Panc1 (cell line): ENCODE results near the gene FAM50A. TPM values are rescaled to one million over a fixed set of nuclear protein-coding genes. Genes with fewer than 3 reads are reported as not detected.

ENCODE experiments used
- ATAC-seq: fragments of 200-7000 bp; cut with Tn5 transposase; 2 replicates; pipeline ENCODE4 v1.9.1; 2020; ENCODE audit warnings: mild to moderate bottlenecking, moderate library complexity
- BruUV-seq: library from RNA; stranded (reverse); fragments of 400-500 nt; replicated peaks from 2 replicates; lab custom pipeline; 2021; lab: Mats Ljungman, UMichigan
- CTCF ChIA-PET: fragments of 300-600 bp; sonication (Branson Sonifier 250); formaldehyde crosslinking; loops from one replicate; lab custom pipeline; 2022; ENCODE audit warnings: antibody characterized with exemption; lab: Charles Lee
- POLR2A ChIA-PET: fragments of 300-600 bp; sonication (Branson Sonifier 250); formaldehyde crosslinking; loops from one replicate; lab custom pipeline; 2022; ENCODE audit warnings: antibody characterized with exemption; lab: Charles Lee
- DNase-seq: peaks from one replicate; pipeline ENCODE4 v3.0.0-alpha.2; 2010; ENCODE audit warnings: low read depth, low spot score
- H3K27ac ChIP-seq: 2 replicates; pipeline ENCODE4 v1.5.1; 2011; ENCODE audit warnings: mild to moderate bottlenecking, low read length, inconsistent platforms
- H3K27me3 ChIP-seq: fragments of 200-500 bp; sonication (Bioruptor generic); 2 replicates; pipeline ENCODE4 v1.6.0; 2014; ENCODE audit warnings: low read length, inconsistent platforms; ENCODE audit not compliant: control insufficient read depth, insufficient read depth
- H3K36me3 ChIP-seq: fragments of 200-500 bp; sonication (Bioruptor generic); 2 replicates; pipeline ENCODE4 v1.5.1; 2014; ENCODE audit warnings: inconsistent platforms, mild to moderate bottlenecking, low read length, moderate library complexity; ENCODE audit not compliant: control insufficient read depth, insufficient read depth
- H3K4me1 ChIP-seq: 2 replicates; pipeline ENCODE4 v1.5.1; 2011; ENCODE audit warnings: inconsistent platforms, mild to moderate bottlenecking, low read length, moderate library complexity; ENCODE audit not compliant: control insufficient read depth, insufficient read depth
- H3K4me3 ChIP-seq, 2 experiments: 2 replicates each; pipeline ENCODE4 v1.5.1; 2011 to 2012; ENCODE audit warnings: low read depth in 2 of 2, low read length in 2 of 2, mild to moderate bottlenecking in 2 of 2, inconsistent platforms in 1 of 2, moderate library complexity in 1 of 2
- H3K9me3 ChIP-seq: fragments of 200-500 bp; sonication (Bioruptor generic); 2 replicates; pipeline ENCODE4 v1.5.1; 2014; ENCODE audit warnings: low read depth, mild to moderate bottlenecking, inconsistent platforms, low read length, moderate library complexity; ENCODE audit not compliant: control insufficient read depth, insufficient read depth
- CTCF ChIP-seq: fragments of 450-650 bp; IDR thresholded peaks from 2 replicates; pipeline ENCODE4 v1.5.1; 2017; ENCODE audit warnings: mild to moderate bottlenecking
- POLR2AphosphoS5 ChIP-seq: IDR thresholded peaks from 2 replicates; pipeline ENCODE4 v1.6.1; 2012; ENCODE audit warnings: mild to moderate bottlenecking, low read depth, low read length, moderate library complexity
- REST ChIP-seq, 2 experiments: IDR thresholded peaks; 2 replicates each; pipeline ENCODE4 v1.6.1; 2011 to 2012; ENCODE audit warnings: low read depth in 2 of 2, control low read depth in 1 of 2, low read length in 1 of 2, mild to moderate bottlenecking in 1 of 2, moderate library complexity in 1 of 2; ENCODE audit not compliant: insufficient read depth in 1 of 2
- SIN3A ChIP-seq: IDR thresholded peaks from 2 replicates; pipeline ENCODE4 v1.6.1; 2012; ENCODE audit warnings: low read depth, mild to moderate bottlenecking, low read length, moderate library complexity, borderline replicate concordance; ENCODE audit not compliant: insufficient read depth
- TCF7L2 ChIP-seq: IDR thresholded peaks from 2 replicates; pipeline ENCODE4 v1.6.1; 2011; ENCODE audit warnings: mild to moderate bottlenecking, low read depth, low read length, inconsistent platforms
- in situ Hi-C: cut with HindIII; loops from 2 replicates; pipeline ENCODE4 v1.10.0; 2016; ENCODE audit warnings: low sequenced_read_pairs, low pct_unique_long_range_greater_than_20kb
- intact Hi-C: fragments of 100-400 bp; cut with micrococcal nuclease; formaldehyde crosslinking; loops from one replicate; pipeline ENCODE4 v1.10.0; 2022; ENCODE audit not compliant: unreplicated experiment
- total RNA-seq: library from RNA; stranded (reverse); gene quantifications from one replicate; pipeline ENCODE4 v1.2.1, GENCODE V29; 2021; ENCODE audit not compliant: unreplicated experiment

FAM50A gene
- total RNA-seq, 1 experiment from 2014 or later = 225 TPM

GRCh38 chrX:154398668-154399526, 45.0 kb upstream of the FAM50A start:
- in situ Hi-C loops = no loop called here
- POLR2A ChIA-PET = interaction anchor here (1.1 to 1.3 kb wide), 2 partner anchors 144 to 148 kb away, joined by 3 read pairs; partner anchors contain the start of genes G6PD and IKBKG
- ATAC-seq = peak; percentile 24
- TF ChIP-seq TCF7L2 (no peak), POLR2AphosphoS5 (no peak), CTCF (no peak), REST (IDR thresholded peaks at IDR 0.05; ENCODE audit: insufficient read depth in 1 of 2, low read depth in 2 of 2, low read length in 1 of 2) (no peak), SIN3A (no peak)
- peaks cover 29% of the 10 kb centered on the region for H3K4me1 ChIP-seq
- DNase-seq = no peak
- H3K36me3 ChIP-seq = peaks cover 10% of the 10 kb centered on the region
- BruUV-seq = TSS peak; percentile 96
- H3K27ac ChIP-seq = peak overlapping the region; percentile 99
- intact Hi-C loops = no loop called here
- CTCF ChIA-PET = interaction anchor here (0.8 kb wide), 1 partner anchor 9 kb away, joined by 3 read pairs; no protein-coding TSS in a partner anchor
- no peaks in the 10 kb centered on the region for H3K27me3 ChIP-seq
- no peaks in the 10 kb centered on the region for H3K9me3 ChIP-seq
- H3K4me3 ChIP-seq = peak overlapping the region; percentile 82 to 99

GRCh38 chrX:154399527-154400368, 44.2 kb upstream of the FAM50A start:
- BruUV-seq = no TSS peak
- in situ Hi-C loops = no loop called here
- ATAC-seq (no peak), DNase-seq (no peak)
- peak overlapping the region; percentile 82 to 99 for H3K4me3 ChIP-seq
- peaks cover 10% of the 10 kb centered on the region for H3K36me3 ChIP-seq
- H3K9me3 ChIP-seq = no peaks in the 10 kb centered on the region
- peaks cover 29% of the 10 kb centered on the region for H3K4me1 ChIP-seq
- ChIA-PET CTCF (interaction anchor here (0.5 kb wide), 1 partner anchor 100 kb away, joined by 5 read pairs; no protein-coding TSS in a partner anchor), POLR2A (no interaction called here)
- H3K27me3 ChIP-seq = no peaks in the 10 kb centered on the region
- TF ChIP-seq CTCF = no peak
- no peak for TF ChIP-seq TCF7L2
- no peak for TF ChIP-seq POLR2AphosphoS5
- TF ChIP-seq SIN3A = no peak
- TF ChIP-seq REST (IDR thresholded peaks at IDR 0.05; ENCODE audit: insufficient read depth in 1 of 2, low read depth in 2 of 2, low read length in 1 of 2) = no peak
- intact Hi-C loops = no loop called here
- peak overlapping the region; percentile 99 for H3K27ac ChIP-seq
